CD14-positive monocyte (primary cell): ENCODE measurements around the gene NUMBL. TPM values are rescaled to one million over a fixed set of nuclear protein-coding genes. Genes with fewer than 3 reads are reported as not detected.

Experiments used
- DNase-seq, 3 donors: peaks; one replicate each; pipeline ENCODE4 v3.0.0-alpha.2; 2011 to 2022
- H2AFZ ChIP-seq: 2 replicates; pipeline ENCODE4 v1.6.0; 2012; ENCODE audit warnings: mild to moderate bottlenecking, low read depth, low read length, inconsistent platforms; ENCODE audit not compliant: insufficient read depth, poor library complexity, severe bottlenecking
- H3K27ac ChIP-seq, 2 donors: 1 replicate in 1 of 2; 2 replicates in 1 of 2; pipeline ENCODE4 v1.5.1; 2012 to 2013; ENCODE audit warnings: low read length in 2 of 2, control low read depth in 1 of 2, inconsistent platforms in 1 of 2, low read depth in 1 of 2, mild to moderate bottlenecking in 1 of 2
- H3K27me3 ChIP-seq, 2 donors: one replicate each; pipeline versions ENCODE4 v1.6.0 to v1.6.1; 2011 to 2013; ENCODE audit warnings: low read length in 2 of 2; ENCODE audit not compliant: control insufficient read depth in 2 of 2, insufficient read depth in 2 of 2
- H3K36me3 ChIP-seq, 2 donors: replicated peaks in 1 of 2; 1 replicate in 1 of 2; 2 replicates in 1 of 2; pipeline versions ENCODE4 v1.5.1 to v1.6.1; 2012 to 2013; ENCODE audit warnings: low read length in 2 of 2, control low read depth in 1 of 2, inconsistent platforms in 1 of 2, mild to moderate bottlenecking in 1 of 2; ENCODE audit not compliant: insufficient read depth in 2 of 2, control insufficient read depth in 1 of 2
- H3K4me1 ChIP-seq, 2 donors: 1 replicate in 1 of 2; 2 replicates in 1 of 2; pipeline versions ENCODE4 v1.5.1 to v1.6.1; 2012 to 2013; ENCODE audit warnings: low read length in 2 of 2, control low read depth in 1 of 2, inconsistent platforms in 1 of 2, mild to moderate bottlenecking in 1 of 2, moderate library complexity in 1 of 2; ENCODE audit not compliant: insufficient read depth in 2 of 2, control insufficient read depth in 1 of 2
- H3K4me2 ChIP-seq: replicated peaks from 2 replicates; pipeline ENCODE3; 2012; ENCODE audit warnings: low read length, moderate library complexity, mild to moderate bottlenecking; ENCODE audit not compliant: poor library complexity, severe bottlenecking; ENCODE audit errors: extremely low read depth
- H3K4me3 ChIP-seq, 3 experiments: fragments of 200-600 bp in 1 of 3; sonication (generic) in 1 of 3; replicated peaks in 1 of 3; 1 replicate in 2 of 3; 2 replicates in 1 of 3; pipeline ENCODE4 v1.5.1; 2011 to 2013; ENCODE audit warnings: low read length in 3 of 3, mild to moderate bottlenecking in 3 of 3, control low read depth in 2 of 3, low read depth in 2 of 3, inconsistent platforms in 1 of 3, moderate library complexity in 1 of 3
- H3K79me2 ChIP-seq: 2 replicates; pipeline ENCODE4 v1.6.0; 2012; ENCODE audit warnings: mild to moderate bottlenecking, control low read depth, inconsistent platforms, low read length, moderate library complexity; ENCODE audit not compliant: insufficient read depth
- H3K9ac ChIP-seq: 2 replicates; pipeline ENCODE4 v1.6.0; 2017; ENCODE audit warnings: low read length, mild to moderate bottlenecking; ENCODE audit not compliant: insufficient read depth, poor library complexity, severe bottlenecking
- H3K9me3 ChIP-seq, 2 donors: replicated peaks in 1 of 2; 1 replicate in 1 of 2; 2 replicates in 1 of 2; pipeline versions ENCODE4 v1.5.1 to v1.6.1; 2012 to 2013; ENCODE audit warnings: low read length in 2 of 2, control low read depth in 1 of 2; ENCODE audit not compliant: control insufficient read depth in 1 of 2, insufficient read depth in 1 of 2
- H4K20me1 ChIP-seq: 2 replicates; pipeline ENCODE4 v1.6.0; 2012; ENCODE audit warnings: mild to moderate bottlenecking, low read length, control low read depth, moderate library complexity; ENCODE audit not compliant: insufficient read depth
- H3K27ac Mint-ChIP-seq, 7 donors: one replicate each; pipeline ENCODE4 v1.8.0; 2020; ENCODE audit warnings: mild to moderate bottlenecking in 7 of 7, mixed read lengths in 7 of 7, moderate library complexity in 6 of 7, inconsistent platforms in 2 of 7
- H3K27me3 Mint-ChIP-seq, 3 donors: one replicate each; pipeline ENCODE4 v1.8.0; 2021 to 2022; ENCODE audit warnings: low read depth in 3 of 3, mild to moderate bottlenecking in 3 of 3, mixed read lengths in 3 of 3, moderate library complexity in 3 of 3, inconsistent platforms in 1 of 3
- H3K36me3 Mint-ChIP-seq, 2 donors: one replicate each; pipeline ENCODE4 v1.8.0; 2020; ENCODE audit warnings: mixed read lengths in 2 of 2, inconsistent platforms in 1 of 2, mild to moderate bottlenecking in 1 of 2
- H3K4me1 Mint-ChIP-seq: one replicate; pipeline ENCODE4 v1.8.0; 2020; ENCODE audit warnings: mild to moderate bottlenecking, mixed read lengths
- H3K4me3 Mint-ChIP-seq, 2 donors: one replicate each; pipeline ENCODE4 v1.8.0; 2020; ENCODE audit warnings: mild to moderate bottlenecking in 2 of 2, mixed read lengths in 2 of 2, moderate library complexity in 1 of 2
- H3K9me3 Mint-ChIP-seq, 7 donors: one replicate each; pipeline ENCODE4 v1.8.0; 2020 to 2022; ENCODE audit warnings: mixed read lengths in 7 of 7, mild to moderate bottlenecking in 6 of 7, moderate library complexity in 6 of 7, inconsistent platforms in 2 of 7
- WGBS: methylation state at CpG from one replicate; pipeline ENCODE4 v1.1.5; 2013; ENCODE audit warnings: missing lambda C conversion rate; ENCODE audit not compliant: insufficient coverage; 5-methylcytosine and 5-hydroxymethylcytosine counted together
- intact Hi-C, 2 donors: fragments of 100-400 bp; cut with micrococcal nuclease; formaldehyde crosslinking; loops; one replicate each; pipeline versions ENCODE4 v1.15.0 to v1.15.1; 2023
- polyA plus RNA-seq, 3 donors: library from polyadenylated mRNA; depleted of rRNA in 1 of 3; unstranded in 2 of 3; stranded (reverse) in 1 of 3; fragments of 300-500 nt in 2 of 3; fragments of >200 nt in 1 of 3; fragmentation: Illumina TruSeq in 2 of 3; gene quantifications; 1 replicate in 2 of 3; 2 replicates in 1 of 3; pipeline ENCODE4 v1.2.3, GENCODE V29; 2012 to 2021
- TF ChIP-seq, protein P1 (sequence below): fragments of 200-600 bp; IDR thresholded peaks from one replicate; pipeline ENCODE4 v1.8.0; 2022; ENCODE audit warnings: antibody characterized with exemption, mild to moderate bottlenecking

NUMBL gene
- polyA plus RNA-seq, 3 donors: 0.12 to 7.2 (median 0.45) TPM

DNA sequence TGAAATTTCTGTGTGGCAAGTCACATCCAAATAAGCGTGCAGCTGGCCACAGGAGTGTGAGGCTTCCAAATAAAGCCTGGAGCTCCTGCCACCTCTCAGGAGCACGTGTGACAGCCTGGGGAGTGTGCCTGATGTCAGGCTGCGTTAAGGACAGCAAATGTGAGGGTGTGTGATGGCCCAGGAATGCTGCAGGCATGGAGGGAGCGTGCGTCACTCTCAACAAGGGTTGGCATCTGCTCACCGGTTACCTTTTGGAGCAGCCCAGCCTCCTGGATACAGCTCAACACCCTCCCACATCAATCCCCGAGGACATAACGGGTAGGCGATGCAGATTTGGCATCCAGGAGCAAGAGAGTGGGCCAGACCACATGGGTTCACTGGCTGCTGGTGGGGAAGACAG is 19.0 kb downstream of the NUMBL start:
- no peaks in the 10 kb centered on the region for H4K20me1 ChIP-seq
- no peak overlapping the region for H3K4me2 ChIP-seq
- no peak overlapping the region for H3K9ac ChIP-seq
- 100% methylated on average over 8 of the region's 9 CpGs for WGBS
- H3K4me1 ChIP-seq: no peaks in the 10 kb centered on the region
- H3K9me3 ChIP-seq: peaks cover 9 to 10% of the 10 kb centered on the region in 2 donors
- TF ChIP-seq, protein P1, sequence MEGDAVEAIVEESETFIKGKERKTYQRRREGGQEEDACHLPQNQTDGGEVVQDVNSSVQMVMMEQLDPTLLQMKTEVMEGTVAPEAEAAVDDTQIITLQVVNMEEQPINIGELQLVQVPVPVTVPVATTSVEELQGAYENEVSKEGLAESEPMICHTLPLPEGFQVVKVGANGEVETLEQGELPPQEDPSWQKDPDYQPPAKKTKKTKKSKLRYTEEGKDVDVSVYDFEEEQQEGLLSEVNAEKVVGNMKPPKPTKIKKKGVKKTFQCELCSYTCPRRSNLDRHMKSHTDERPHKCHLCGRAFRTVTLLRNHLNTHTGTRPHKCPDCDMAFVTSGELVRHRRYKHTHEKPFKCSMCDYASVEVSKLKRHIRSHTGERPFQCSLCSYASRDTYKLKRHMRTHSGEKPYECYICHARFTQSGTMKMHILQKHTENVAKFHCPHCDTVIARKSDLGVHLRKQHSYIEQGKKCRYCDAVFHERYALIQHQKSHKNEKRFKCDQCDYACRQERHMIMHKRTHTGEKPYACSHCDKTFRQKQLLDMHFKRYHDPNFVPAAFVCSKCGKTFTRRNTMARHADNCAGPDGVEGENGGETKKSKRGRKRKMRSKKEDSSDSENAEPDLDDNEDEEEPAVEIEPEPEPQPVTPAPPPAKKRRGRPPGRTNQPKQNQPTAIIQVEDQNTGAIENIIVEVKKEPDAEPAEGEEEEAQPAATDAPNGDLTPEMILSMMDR: no peak
- no peak overlapping the region for H2AFZ ChIP-seq
- no peak for DNase-seq
- intact Hi-C loops: no loop called here
- peaks cover 24 to 27% of the 10 kb centered on the region in 2 donors for H3K36me3 Mint-ChIP-seq
- H3K27ac Mint-ChIP-seq: peak overlapping the region in 1 of 7 donors; percentile 42
- H3K4me3 ChIP-seq: no peak overlapping the region
- H3K4me1 Mint-ChIP-seq: no peaks in the 10 kb centered on the region
- no peaks in the 10 kb centered on the region for H3K27me3 ChIP-seq
- H3K36me3 ChIP-seq: peaks cover 9 to 39% of the 10 kb centered on the region in 2 donors
- H3K4me3 Mint-ChIP-seq: no peak overlapping the region
- no peak overlapping the region for H3K27ac ChIP-seq
- H3K9me3 Mint-ChIP-seq: peaks cover 2 to 15% (median 10%) of the 10 kb centered on the region in 7 donors
- H3K79me2 ChIP-seq: no peaks in the 10 kb centered on the region
- no peaks in the 10 kb centered on the region for H3K27me3 Mint-ChIP-seq

DNA sequence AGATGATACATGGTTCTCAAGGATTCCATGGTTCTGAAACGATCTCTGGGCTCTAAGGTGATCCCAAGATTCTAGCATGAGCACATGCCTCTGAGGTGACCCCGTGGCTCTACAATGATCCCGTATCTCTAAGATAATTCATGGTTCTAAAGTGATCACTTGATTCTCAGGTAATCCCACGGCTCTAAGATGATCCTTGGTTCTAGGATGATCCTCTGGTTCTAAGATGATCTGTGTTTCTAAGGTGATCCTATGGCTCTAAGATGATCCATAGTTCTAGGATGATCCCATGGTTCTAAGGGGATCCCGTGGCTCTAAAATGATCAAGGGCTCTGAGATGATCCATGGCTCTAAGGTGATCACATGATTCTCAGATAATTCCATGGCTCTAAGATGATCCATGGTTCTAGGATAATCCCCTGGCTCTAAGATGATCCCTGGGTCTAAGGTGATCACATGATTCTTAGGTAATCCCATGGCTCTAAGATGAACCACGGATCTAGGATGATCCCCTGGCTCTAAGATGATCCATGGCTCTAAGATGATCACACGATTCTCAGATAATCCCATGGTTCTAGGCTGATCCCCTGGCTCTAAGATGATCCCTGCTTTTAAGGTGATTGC is 21.3 kb downstream of the NUMBL start:
- TF ChIP-seq, protein P1: no peak
- intact Hi-C loops: no loop called here

More for the DNA sequence above, 21.3 kb downstream of the NUMBL start:
- Histone ChIP-seq H3K27me3 (peaks cover 0 to under 1% of the 10 kb centered on the region in 2 donors), H3K27ac (no peak overlapping the region), H3K9ac (no peak overlapping the region), H3K4me1 (no peaks in the 10 kb centered on the region), H2AFZ (no peak overlapping the region), H3K9me3 (peaks cover 9 to 10% of the 10 kb centered on the region in 2 donors), H3K36me3 (peaks cover 9 to 39% of the 10 kb centered on the region in 2 donors), H4K20me1 (no peaks in the 10 kb centered on the region), H3K4me2 (no peak overlapping the region), H3K79me2 (no peaks in the 10 kb centered on the region), H3K4me3 (no peak overlapping the region)
- DNase-seq: no peak
- Mint-ChIP-seq H3K4me1 (no peaks in the 10 kb centered on the region), H3K4me3 (no peak overlapping the region), H3K27me3 (peaks cover 3 to 9% (median 7%) of the 10 kb centered on the region in 3 donors), H3K27ac (no peak overlapping the region), H3K9me3 (peaks cover 2 to 15% (median 10%) of the 10 kb centered on the region in 7 donors), H3K36me3 (peaks cover 22 to 24% of the 10 kb centered on the region in 2 donors)
- WGBS: 89% methylated on average over 5 of the region's 7 CpGs
